Activated CD4-positive, alpha-beta memory T cell treated with anti-CD3 and anti-CD28 coated beads for 36 hours (primary cell): Measurements from ENCODE around the gene ALOX12B. TPM values are rescaled to one million over a fixed set of nuclear protein-coding genes. Genes with fewer than 3 reads are reported as not detected.
"Not testable (repeated sequence)": the region's sequence is repeated elsewhere in the genome, so short reads cannot be mapped to it uniquely, and the experiment has no call there.

ENCODE experiments used
- CTCF ChIA-PET: fragments of 350-600 bp; sonication (Branson Sonifier 250); formaldehyde crosslinking; loops from one replicate; lab custom pipeline; 2021; ENCODE audit warnings: antibody characterized with exemption, inconsistent platforms; lab: Charles Lee
- POLR2A ChIA-PET: fragments of 350-600 bp; sonication (Branson Sonifier 250); formaldehyde crosslinking; loops from one replicate; lab custom pipeline; 2021; ENCODE audit warnings: antibody characterized with exemption; lab: Charles Lee
- DNase-seq: peaks from one replicate; pipeline ENCODE4 v3.0.0-alpha.2; 2020
- H3K27ac Mint-ChIP-seq: one replicate; pipeline ENCODE4 v1.8.0; 2021; ENCODE audit warnings: mixed read lengths
- H3K27me3 Mint-ChIP-seq: one replicate; pipeline ENCODE4 v1.8.0; 2021; ENCODE audit warnings: mixed read lengths
- H3K36me3 Mint-ChIP-seq: one replicate; pipeline ENCODE4 v1.8.0; 2021; ENCODE audit warnings: mixed read lengths
- H3K4me1 Mint-ChIP-seq: one replicate; pipeline ENCODE4 v1.8.0; 2021; ENCODE audit warnings: low read depth, mixed read lengths
- H3K4me3 Mint-ChIP-seq: one replicate; pipeline ENCODE4 v1.8.0; 2021; ENCODE audit warnings: mild to moderate bottlenecking, mixed read lengths
- H3K9me3 Mint-ChIP-seq: one replicate; pipeline ENCODE4 v1.8.0; 2021; ENCODE audit warnings: mixed read lengths
- intact Hi-C: fragments of 100-400 bp; cut with micrococcal nuclease; formaldehyde crosslinking; loops from one replicate; pipeline ENCODE4 v1.15.1; 2023
- total RNA-seq, 2 experiments: library from RNA; stranded (reverse); gene quantifications; one replicate each; pipeline ENCODE4 v1.2.3, GENCODE V29; 2021

Gene ALOX12B
- total RNA-seq, 2 experiments from 2014 or later: 2.1 to 2.3 TPM

DNA sequence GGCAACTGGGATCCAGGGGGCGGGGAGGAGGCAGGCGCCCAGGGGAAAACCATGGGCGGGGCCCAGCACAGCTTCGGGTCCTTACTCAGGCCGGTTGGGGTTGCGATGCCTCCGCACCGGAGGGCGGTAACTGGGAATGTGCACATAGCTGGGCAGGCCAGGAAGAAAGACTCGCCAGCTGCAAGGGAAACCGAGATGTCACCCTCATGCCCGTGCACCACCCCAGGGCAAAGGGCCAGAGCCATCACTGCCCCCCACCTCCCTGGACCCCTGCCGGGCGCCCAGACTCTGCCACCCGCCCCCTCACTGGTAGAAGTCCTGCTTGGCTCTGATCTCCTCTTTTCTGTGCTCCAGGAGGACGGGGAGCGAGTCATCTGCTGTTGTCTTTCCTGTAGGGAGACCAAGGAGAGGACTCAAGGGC, 6.7 kb downstream of the ALOX12B start:
- CTCF ChIA-PET: interaction anchor here (1.0 to 3.6 kb wide), 7 partner anchors 10 to 77 kb away, joined by 3 to 43 read pairs (median 4); partner anchors contain the start of gene ALOXE3
- no peaks in the 10 kb centered on the region for H3K9me3 Mint-ChIP-seq
- intact Hi-C loops: no loop called here
- no peak for DNase-seq
- no peak overlapping the region for H3K27ac Mint-ChIP-seq
- H3K36me3 Mint-ChIP-seq: peaks cover 11% of the 10 kb centered on the region
- peak overlapping the region; percentile 93 for H3K4me3 Mint-ChIP-seq
- POLR2A ChIA-PET: no interaction called here
- peaks cover 3% of the 10 kb centered on the region for H3K27me3 Mint-ChIP-seq
- H3K4me1 Mint-ChIP-seq: peaks cover 13% of the 10 kb centered on the region

GRCh38 chr17:8080208-8080798, 7.2 kb downstream of the ALOX12B start:
- ChIA-PET CTCF (interaction anchor here (0.9 to 12.2 kb wide), 11 partner anchors 8 to 78 kb away, joined by 3 to 298 read pairs (median 5); partner anchors contain the start of genes ALOX12B, ALOXE3 and HES7), POLR2A (no interaction called here)
- intact Hi-C loops: no loop called here
- H3K4me3 Mint-ChIP-seq: peak overlapping the region; percentile 93
- DNase-seq: no peak
- H3K27ac Mint-ChIP-seq: peak overlapping the region; percentile 81
- H3K36me3 Mint-ChIP-seq: peaks cover 11% of the 10 kb centered on the region
- no peaks in the 10 kb centered on the region for H3K9me3 Mint-ChIP-seq
- peaks cover 4% of the 10 kb centered on the region for H3K27me3 Mint-ChIP-seq
- peaks cover 13% of the 10 kb centered on the region for H3K4me1 Mint-ChIP-seq

- H3K36me3 Mint-ChIP-seq: peaks cover 11% of the 10 kb centered on the region
- peak overlapping the region; percentile 81 for H3K27ac Mint-ChIP-seq
- CTCF ChIA-PET: interaction anchor here (0.7 to 12.2 kb wide), 25 partner anchors 9 to 246 kb away, joined by 3 to 298 read pairs (median 3); partner anchors contain the start of genes ALOX12B, ALOXE3, CNTROB and CYB5D1
- peaks cover 13% of the 10 kb centered on the region for H3K4me1 Mint-ChIP-seq
- H3K4me3 Mint-ChIP-seq: peak overlapping the region; percentile 93
- peaks cover 10% of the 10 kb centered on the region for H3K27me3 Mint-ChIP-seq
- no peaks in the 10 kb centered on the region for H3K9me3 Mint-ChIP-seq
- intact Hi-C loops: loop anchor here (1.0 to 2.0 kb wide), 2 partner anchors 19 to 40 kb away; no protein-coding TSS in a partner anchor
- peak; percentile 89 for DNase-seq
- POLR2A ChIA-PET: interaction anchor here (0.9 to 1.9 kb wide), 4 partner anchors 72 to 107 kb away, joined by 3 to 4 read pairs (median 4); partner anchors contain the start of gene PER1
Observed at GRCh38 chr17:8079291-8080207, 8.0 kb downstream of the ALOX12B start.

DNA sequence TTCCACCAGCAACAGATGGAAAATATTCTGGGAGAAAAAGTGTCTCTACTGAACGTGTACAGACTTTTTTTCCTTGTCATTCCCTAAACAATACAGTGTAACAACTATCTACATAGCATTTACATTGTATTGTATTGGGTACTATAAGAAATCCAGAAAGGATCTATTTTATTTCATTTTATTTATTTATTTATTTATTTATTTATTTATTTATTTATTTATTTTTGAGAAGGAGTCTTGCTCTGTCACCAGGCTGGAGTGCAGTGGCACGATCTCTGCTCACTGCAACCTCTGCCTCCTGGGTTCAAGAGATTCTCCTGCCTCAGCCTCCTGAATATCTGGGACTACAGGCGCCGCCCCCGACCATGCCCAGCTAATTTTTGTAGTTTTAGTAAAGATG, 9.6 kb downstream of the ALOX12B start:
- peaks cover 24% of the 10 kb centered on the region for H3K27me3 Mint-ChIP-seq
- not testable (repeated sequence) for H3K9me3 Mint-ChIP-seq, H3K4me3 Mint-ChIP-seq, DNase-seq
- peaks cover 25% of the 10 kb centered on the region for H3K4me1 Mint-ChIP-seq
- peak overlapping the region; percentile 38 for H3K27ac Mint-ChIP-seq
- intact Hi-C loops: loop anchor here (2.0 kb wide), 1 partner anchor 17 kb away; no protein-coding TSS in a partner anchor
- CTCF ChIA-PET: interaction anchor here (1.0 to 12.2 kb wide), 4 partner anchors 11 to 37 kb away, joined by 3 to 298 read pairs (median 106); partner anchors contain the start of gene ALOX12B
- H3K36me3 Mint-ChIP-seq: peaks cover 11% of the 10 kb centered on the region
- POLR2A ChIA-PET: interaction anchor here (1.9 kb wide), 1 partner anchor 95 kb away, joined by 4 read pairs; no protein-coding TSS in a partner anchor

- intact Hi-C loops: no loop called here
- H3K9me3 Mint-ChIP-seq: no peaks in the 10 kb centered on the region
- H3K27me3 Mint-ChIP-seq: peaks cover 32% of the 10 kb centered on the region
- no peak overlapping the region for H3K27ac Mint-ChIP-seq
- H3K4me1 Mint-ChIP-seq: peaks cover 30% of the 10 kb centered on the region
- DNase-seq: no peak
- H3K36me3 Mint-ChIP-seq: peaks cover 7% of the 10 kb centered on the region
- H3K4me3 Mint-ChIP-seq: no peak overlapping the region
- ChIA-PET CTCF (interaction anchor here (0.8 to 12.2 kb wide), 5 partner anchors 12 to 224 kb away, joined by 3 to 298 read pairs (median 5); partner anchors contain the start of gene ALOX12B), POLR2A (no interaction called here)
Observed at GRCh38 chr17:8076502-8077266, 10.8 kb downstream of the ALOX12B start.

DNA sequence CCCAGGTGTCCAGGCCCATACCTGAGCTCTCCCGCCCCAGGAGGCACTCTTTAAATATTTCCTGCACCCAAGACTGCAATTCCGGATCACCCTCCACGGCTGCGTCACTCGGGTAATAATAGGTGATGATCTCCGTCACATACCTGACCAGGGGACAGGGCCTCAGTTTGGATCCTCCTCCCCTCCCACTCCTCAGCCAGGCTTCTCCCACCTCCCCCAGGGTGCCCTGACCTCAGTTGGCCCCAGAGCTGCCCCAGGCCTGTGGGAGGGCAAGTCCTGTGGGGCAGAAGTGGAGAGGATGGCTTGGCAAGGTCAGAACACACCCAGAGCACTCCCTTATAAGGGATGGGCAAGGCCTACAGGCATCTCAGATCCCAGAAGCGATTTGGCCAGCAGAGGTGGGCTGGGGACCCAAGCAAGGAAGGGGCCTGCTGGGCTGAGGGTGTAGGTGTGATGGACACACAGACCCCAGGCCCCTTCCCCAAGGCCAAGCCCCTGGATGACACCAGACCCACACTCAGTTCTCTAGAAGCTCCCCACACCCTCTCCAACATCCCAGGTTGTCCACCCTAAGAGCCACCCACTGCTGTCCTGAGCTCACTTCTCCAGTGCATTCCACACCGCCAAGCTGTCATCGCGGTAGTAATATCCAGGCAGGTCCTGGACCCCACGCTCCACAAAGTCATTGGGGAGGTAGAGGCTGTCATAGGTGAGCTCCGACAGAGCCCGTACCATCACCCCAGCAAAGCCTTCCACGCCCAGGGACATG, 11.8 kb downstream of the ALOX12B start:
- Mint-ChIP-seq H3K27me3 (peaks cover 40% of the 10 kb centered on the region), H3K27ac (no peak overlapping the region), H3K36me3 (peaks cover 1% of the 10 kb centered on the region), H3K9me3 (no peaks in the 10 kb centered on the region), H3K4me3 (no peak overlapping the region), H3K4me1 (peaks cover 27% of the 10 kb centered on the region)
- intact Hi-C loops: no loop called here
- ChIA-PET POLR2A (no interaction called here), CTCF (interaction anchor here (1.2 to 12.2 kb wide), 7 partner anchors 13 to 43 kb away, joined by 4 to 298 read pairs (median 31); partner anchors contain the start of genes ALOX12B and ALOXE3)
- DNase-seq: no peak

DNA sequence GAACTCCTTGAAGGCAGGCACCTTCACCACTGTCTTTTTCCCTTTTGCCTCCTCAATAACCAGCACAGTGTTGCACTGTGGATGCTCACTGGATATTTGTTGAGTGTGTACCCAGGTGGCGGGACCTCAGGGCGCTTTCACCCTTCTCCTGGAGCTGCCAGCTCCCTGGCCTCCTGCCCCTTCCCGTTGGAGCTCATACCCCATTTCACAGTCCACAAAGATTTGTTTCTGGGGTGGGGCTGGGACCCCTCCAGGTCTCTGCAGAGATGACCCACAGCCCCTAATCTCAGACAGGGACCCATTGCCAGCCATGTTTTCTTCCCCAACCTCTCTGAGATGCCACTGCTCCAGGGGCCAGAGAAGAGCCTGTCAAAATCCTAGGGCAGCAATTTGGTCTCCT, 12.4 kb downstream of the ALOX12B start:
- POLR2A ChIA-PET: interaction anchor here (0.8 kb wide), 1 partner anchor 98 kb away, joined by 3 read pairs; no protein-coding TSS in a partner anchor
- intact Hi-C loops: no loop called here
- H3K9me3 Mint-ChIP-seq: no peaks in the 10 kb centered on the region
- CTCF ChIA-PET: interaction anchor here (1.1 to 12.2 kb wide), 14 partner anchors 13 to 332 kb away, joined by 3 to 298 read pairs (median 8); partner anchors contain the start of genes ALOX12B, ALOXE3, CYB5D1 and NAA38
- H3K4me1 Mint-ChIP-seq: peaks cover 22% of the 10 kb centered on the region
- H3K36me3 Mint-ChIP-seq: peaks cover 1% of the 10 kb centered on the region
- H3K4me3 Mint-ChIP-seq: no peak overlapping the region
- H3K27ac Mint-ChIP-seq: no peak overlapping the region
- peaks cover 40% of the 10 kb centered on the region for H3K27me3 Mint-ChIP-seq
- no peak for DNase-seq

DNA sequence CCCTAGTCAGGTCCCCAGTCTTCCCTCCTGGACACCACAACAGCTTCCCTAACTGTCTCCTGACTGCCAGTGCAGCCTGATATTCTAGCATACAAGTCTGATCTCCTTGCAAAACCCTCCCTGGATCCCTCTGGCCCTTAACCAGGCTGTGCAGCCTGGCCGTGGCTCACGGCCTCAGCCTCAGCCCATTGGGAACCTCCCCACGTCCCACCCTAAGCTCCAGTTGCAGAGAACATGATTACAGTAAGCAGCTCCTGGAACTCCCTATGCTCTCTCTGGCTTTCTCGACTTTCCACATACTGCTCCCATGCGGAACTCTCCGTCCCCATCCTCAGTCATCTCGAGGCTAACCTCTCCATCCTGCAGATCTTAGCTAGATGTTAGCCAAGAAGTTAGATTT, 13.0 kb downstream of the ALOX12B start:
- H3K4me1 Mint-ChIP-seq: peaks cover 18% of the 10 kb centered on the region
- no peaks in the 10 kb centered on the region for H3K36me3 Mint-ChIP-seq
- peaks cover 40% of the 10 kb centered on the region for H3K27me3 Mint-ChIP-seq
- ChIA-PET POLR2A (interaction anchor here (0.7 to 1.4 kb wide), 3 partner anchors 14 to 98 kb away, joined by 3 to 5 read pairs (median 3); partner anchors contain the start of gene ALOXE3), CTCF (interaction anchor here (0.7 to 12.2 kb wide), 31 partner anchors 9 to 490 kb away, joined by 3 to 298 read pairs (median 6); partner anchors contain the start of genes ALOX12B, ALOXE3, CYB5D1 and NAA38)
- no peak overlapping the region for H3K4me3 Mint-ChIP-seq
- intact Hi-C loops: no loop called here
- DNase-seq: no peak
- H3K27ac Mint-ChIP-seq: no peak overlapping the region
- no peaks in the 10 kb centered on the region for H3K9me3 Mint-ChIP-seq

DNA sequence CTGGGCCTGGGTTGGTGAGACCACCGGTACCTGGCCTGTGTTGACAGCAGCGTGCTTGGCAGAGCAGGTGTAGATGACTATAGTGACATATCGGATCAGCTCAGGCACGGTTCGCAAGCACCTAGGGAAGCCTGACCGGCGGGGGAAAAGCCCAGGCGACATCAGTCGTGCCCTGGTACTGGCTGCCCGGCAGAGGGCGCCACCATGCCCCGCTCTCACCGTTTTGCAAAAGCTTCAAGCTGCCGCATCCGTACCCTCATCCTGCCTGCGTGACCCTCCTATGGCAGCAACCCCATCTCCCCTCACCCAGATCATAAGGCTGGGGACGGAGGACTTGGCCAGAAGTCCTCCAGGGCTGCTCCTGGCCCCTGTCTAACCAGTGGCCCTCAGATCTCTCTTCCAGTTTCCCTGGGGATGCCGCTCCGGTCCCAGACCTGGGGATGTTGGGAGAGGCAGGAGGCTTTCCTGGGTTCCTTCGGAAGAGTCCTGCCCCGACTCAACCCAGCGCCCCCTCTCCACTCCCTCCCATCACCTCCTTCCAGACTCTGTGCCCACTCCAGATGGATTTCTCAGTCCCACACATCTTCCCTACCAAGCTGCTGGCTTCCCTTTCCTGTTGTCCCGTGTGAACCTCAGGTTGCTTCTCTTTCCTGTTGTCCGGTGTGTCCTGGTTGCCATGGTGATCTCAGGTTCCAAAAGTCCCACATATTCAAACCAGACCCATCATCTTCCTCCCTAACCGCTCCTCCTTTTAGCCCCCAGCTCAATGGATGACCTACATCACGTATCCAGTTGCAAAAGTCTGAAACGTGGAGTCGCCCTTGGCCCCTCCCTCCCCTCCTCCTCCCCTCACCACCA, 13.7 kb downstream of the ALOX12B start:
- intact Hi-C loops: loop anchor here (1.0 to 2.0 kb wide), 2 partner anchors 14 to 45 kb away; partner anchors contain the start of gene ALOXE3
- peak; percentile 91 for DNase-seq
- Mint-ChIP-seq H3K4me1 (peaks cover 18% of the 10 kb centered on the region), H3K36me3 (no peaks in the 10 kb centered on the region), H3K27me3 (peaks cover 40% of the 10 kb centered on the region), H3K9me3 (no peaks in the 10 kb centered on the region), H3K27ac (no peak overlapping the region), H3K4me3 (peak overlapping the region; percentile 70)
- POLR2A ChIA-PET: interaction anchor here (0.7 to 1.4 kb wide), 5 partner anchors 13 to 114 kb away, joined by 3 to 5 read pairs (median 3); partner anchors contain the start of genes ALOX12B and ALOXE3
- CTCF ChIA-PET: interaction anchor here (0.6 to 12.2 kb wide), 43 partner anchors 9 to 489 kb away, joined by 3 to 298 read pairs (median 5); partner anchors contain the start of genes ALOX12B, ALOXE3, BORCS6 and CNTROB
